NCI-H446 treated with DMSO at 0.1 percent for 48 hours (cell line): Measurements from ENCODE around the gene MINAR1.

Source experiments
- DNase-seq: peaks from one replicate; lab custom pipeline; 2025; lab: John Stamatoyannopoulos, UW

MINAR1 gene

DNA sequence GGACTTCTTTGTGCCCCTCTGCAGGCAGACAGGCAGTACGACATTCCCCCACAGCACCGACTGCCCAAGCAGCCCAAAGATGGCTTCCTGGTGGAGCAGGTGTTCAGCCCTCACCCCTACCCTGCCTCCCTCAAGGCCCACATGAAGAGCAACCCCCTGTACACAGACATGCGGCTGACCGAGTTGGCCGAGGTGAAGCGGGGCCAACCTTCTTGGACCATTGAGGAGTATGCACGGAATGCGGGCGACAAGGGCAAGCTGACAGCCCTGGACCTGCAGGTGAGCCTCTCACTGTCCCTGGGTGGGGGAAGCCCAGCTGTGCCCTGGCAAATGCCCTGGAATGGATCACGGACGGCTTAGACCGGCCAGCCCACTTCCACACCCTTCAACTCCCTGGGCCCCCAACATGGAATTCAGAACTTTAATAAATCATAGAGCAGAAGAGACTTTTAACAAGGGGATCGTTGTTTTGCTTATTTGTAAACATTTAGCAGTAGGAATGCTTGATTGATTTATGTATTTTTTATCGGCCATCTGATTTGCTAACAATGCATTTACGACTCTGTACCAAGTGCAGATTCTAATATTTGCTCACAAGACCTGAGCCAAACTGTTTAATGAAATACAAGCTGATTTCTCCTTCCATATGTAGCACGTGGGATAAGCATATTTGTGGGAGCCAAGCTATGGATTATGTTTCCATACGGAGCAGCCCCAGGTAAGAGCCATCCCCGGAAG is 31.1 kb downstream of the MINAR1 start:
- DNase-seq: no peak

DNA sequence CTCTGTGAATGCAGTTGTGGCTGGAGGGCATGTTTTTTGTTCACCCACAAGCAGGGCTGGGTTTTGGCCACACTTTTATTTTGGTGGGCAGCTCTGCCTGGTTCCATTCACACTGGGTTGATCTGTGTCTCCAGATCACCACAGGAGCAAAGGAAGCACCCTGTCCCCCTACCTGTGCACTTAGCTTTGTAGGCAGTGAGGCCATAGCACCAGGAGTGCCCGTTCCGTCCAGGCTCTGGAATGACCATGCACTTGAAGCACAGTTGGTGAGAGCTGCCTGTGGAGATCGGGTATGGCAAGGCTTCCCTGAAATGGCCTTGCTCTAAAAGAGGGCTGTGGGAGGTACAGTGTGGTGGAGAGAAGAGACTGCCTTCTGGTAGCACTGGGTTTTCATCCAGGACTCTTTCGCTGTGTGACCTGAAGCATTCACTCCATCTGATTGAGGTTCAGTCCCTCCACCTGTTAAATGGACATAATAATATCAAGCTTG is 31.7 kb downstream of the MINAR1 start:
- DNase-seq: no peak

DNA sequence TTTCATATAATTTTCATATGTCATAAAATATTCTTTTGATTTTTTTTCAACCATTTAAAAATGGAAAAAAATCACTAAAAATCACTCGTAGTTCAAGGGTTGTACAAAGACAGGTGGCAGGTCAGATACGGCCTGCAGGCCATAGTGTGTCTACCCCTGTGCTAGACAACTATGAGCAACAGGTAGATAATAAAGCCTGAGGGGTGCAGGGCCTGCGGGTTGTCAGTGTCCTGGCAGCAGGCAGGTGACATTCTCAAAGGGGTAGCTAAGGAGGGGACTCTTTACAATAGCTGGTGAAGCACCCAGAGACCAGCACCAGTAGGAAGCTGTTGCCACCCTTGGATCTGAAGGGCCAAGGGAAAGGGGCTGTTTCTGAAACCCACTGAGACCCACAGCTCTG is 34.4 kb downstream of the MINAR1 start:
- no peak for DNase-seq

DNA sequence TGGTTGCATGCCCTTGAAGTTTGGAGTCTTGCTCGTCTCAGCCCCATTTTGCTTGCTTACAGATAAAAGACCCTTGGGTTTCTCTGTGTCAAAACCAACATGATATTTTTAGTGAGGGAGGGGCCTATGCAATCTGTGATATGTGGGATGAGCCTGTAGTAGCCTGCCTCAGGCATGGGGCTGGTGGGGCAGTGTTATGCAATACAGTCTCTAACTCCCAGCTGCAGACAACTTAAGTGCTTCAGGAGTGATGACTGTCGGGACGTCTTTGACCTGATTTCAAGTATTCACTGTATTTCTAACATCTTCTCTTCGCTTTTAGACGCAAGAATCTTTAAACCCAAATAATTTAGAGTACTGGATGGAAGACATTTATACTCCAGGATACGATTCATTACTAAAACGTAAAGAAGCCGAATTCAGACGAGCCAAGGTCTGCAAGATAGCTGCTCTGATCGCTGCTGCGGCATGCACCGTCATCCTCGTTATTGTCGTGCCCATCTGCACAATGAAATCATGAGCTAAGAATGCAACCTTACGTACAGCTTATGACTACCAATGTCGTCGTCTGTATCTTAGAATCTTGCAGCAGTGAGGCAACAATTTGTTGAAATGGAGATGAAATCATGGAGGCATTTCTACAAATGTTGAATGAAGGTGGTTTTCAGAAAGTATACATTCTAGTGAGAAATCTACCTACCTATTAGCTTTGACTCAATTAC is 35.9 kb downstream of the MINAR1 start:
- DNase-seq: no peak

DNA sequence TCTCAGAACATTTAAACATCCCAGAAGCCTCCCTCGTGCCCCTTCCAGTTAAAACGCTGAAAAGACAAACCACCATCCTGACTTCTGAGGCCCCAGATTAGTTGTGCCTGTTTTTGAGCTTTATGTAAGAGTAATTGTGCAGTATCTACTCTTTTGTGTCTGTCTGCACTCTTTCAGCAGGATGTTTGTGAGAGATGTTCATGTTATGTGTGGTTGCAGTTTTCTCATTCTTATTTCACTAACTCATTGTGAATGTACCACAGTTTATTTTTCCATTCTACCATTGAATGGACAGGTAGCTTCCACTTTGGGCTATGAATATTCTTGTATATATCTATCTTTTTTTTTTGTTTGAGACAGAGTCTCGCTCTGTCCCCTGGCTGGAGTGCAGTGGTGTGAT is 40.3 kb downstream of the MINAR1 start:
- DNase-seq: no peak

DNA sequence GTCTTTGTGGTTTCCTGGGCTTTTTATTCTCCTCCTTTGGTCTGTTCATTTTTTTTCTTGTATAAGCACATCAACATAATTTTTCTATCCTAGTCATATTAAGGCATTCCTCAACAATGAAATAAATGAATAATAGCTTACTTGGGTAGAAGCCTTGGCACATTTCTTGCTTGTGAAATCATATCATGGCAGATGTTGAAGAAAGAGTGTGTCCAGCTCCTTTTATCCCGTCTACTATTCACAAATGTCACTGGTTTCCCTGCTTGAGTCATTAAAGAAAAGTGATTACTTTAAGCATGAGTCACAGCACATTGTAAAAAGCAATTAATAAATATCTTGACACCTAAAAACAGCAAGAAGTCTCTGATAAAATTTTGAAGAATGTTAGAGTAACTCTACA is 42.1 kb downstream of the MINAR1 start:
- DNase-seq: no peak

DNA sequence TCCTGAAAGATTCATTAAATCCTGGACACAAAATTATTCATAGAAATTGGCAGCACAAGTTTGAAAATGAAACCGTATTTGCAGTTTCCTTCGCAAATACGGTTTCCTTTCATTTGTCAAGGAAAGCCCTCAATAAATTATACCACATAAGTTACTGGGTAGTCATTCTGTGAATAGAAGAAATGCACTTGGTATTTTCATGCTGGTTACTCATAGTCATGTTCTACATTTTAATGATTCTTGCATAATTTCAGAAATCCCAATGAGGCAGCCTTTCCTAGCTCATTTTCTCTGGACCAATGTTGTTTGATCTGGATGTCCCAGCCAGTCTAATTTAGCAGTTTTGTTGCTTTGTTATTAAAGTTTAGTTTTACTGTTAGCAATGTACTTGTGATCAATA is 43.2 kb downstream of the MINAR1 start:
- DNase-seq: no peak

DNA sequence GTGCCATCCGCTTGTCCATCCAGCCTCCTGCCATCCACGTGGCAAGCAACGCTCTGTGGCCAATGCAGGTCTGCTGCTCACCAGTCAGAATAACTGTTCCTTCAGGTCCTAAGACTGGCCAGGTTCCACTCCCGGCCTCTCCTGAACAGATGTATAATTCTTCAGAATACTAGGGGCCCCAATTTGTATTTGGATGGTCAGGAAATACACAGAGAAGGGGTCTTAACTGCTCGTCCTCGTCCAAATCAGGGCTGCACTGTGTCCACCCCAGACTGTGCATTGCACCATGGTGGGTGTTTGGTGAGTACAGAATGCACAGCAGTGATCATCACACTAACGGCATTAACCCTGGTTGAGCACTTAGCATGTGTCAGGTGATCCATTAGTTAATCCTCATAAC is 46.0 kb downstream of the MINAR1 start:
- no peak for DNase-seq

DNA sequence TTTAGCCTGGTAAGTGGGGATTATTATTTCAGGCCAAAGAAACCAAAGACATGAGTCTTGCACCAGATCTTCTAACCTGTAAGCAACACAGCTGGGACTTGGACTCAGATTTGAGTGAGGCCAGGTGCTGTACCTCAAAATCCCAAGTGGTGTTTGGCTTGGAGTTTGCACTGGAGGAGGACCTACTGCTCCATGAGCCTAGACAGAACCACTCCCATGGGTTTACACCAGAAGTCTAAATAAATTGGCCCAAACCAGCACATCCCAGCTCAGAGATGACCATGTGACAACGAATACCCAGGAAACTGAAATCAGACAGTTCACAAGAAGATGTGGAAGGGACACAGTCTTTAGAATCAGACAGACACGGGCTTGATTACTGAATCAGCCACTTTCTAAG is 47.5 kb downstream of the MINAR1 start:
- DNase-seq: no peak

DNA sequence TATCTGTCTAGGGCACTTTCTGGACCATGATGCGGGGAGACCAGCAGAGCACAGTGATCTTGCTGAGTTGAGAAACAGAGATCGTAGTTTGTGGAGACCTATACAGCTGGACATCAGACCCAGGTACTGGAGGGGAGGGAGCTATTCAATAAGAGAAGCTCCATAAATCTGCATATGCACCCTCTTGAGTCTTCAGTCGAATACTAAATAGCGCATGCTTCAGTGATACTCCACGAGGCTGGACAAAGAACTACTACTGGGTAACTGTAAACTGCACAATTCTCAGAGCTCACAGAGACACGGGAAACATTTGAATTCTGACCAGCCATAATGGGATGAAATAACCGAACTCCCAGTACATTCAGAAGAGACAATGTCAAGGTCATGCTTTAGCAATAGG is 49.7 kb downstream of the MINAR1 start:
- no peak for DNase-seq
